Esophagus muscularis mucosa (tissue), 4 donors: ENCODE measurements around the gene SMTN.

ENCODE experiments used
- EP300 ChIP-seq: sonication (generic); formaldehyde crosslinking; IDR thresholded peaks from one replicate; pipeline ENCODE4 v1.6.1; 2017; ENCODE audit warnings: antibody characterized with exemption
- POLR2A ChIP-seq: fragments of 450-650 bp; IDR thresholded peaks from one replicate; pipeline ENCODE4 v1.6.1; 2017; ENCODE audit warnings: antibody characterized with exemption, moderate library complexity, mild to moderate bottlenecking, low read depth
- POLR2AphosphoS5 ChIP-seq, 2 donors: sonication (generic); formaldehyde crosslinking; IDR thresholded peaks; one replicate each; pipeline ENCODE4 v1.6.1; 2017; ENCODE audit warnings: antibody characterized with exemption in 2 of 2
- TF ChIP-seq, protein P1 (sequence below), 3 experiments: fragments of 200-600 bp in 2 of 3; fragments of 450-650 bp in 1 of 3; sonication (generic) in 2 of 3; IDR thresholded peaks; one replicate each; pipeline ENCODE4 v1.5.1; 2017 to 2019; ENCODE audit warnings: antibody characterized with exemption in 3 of 3, mild to moderate bottlenecking in 2 of 3, moderate library complexity in 1 of 3

DNA sequence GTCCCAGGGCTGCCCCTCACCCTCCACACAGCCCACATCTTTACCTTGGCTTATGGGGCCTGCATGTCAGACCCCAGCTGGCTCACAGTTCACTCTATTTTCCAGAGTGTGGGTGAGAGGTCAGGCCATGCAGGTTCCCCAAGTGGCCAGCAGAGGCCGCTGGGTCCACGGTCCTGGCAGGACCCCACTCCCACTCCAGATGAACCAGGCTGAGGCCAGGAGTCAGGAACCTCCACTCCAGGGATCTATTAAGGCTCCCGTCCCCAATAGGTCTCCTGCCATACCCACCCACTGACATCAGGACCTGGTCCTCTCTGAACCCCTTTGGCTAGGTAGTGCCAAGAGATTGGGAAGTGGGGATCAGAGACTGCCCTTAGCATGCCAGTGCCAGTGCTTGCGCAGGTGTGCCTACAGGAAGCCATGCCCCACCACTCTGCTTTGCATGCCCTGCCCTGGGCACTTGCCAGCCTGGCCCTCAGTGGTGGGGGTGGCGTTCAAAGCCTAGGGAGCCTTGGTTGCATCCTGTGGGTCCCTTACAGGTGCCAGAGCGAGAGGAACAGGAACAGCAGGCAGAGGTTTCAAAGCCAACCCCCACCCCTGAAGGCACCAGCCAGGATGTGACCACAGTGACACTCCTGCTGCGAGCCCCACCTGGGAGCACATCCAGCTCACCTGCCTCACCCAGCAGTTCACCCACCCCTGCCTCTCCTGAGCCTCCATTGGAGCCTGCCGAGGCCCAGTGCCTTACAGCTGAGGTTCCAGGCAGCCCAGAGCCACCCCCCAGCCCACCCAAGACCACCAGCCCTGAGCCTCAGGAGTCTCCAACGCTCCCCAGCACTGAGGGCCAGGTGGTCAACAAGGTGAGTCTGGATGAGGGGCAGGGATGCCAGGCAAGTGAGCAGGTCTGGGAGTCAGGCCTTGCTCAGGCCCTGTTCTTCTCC is 8.3 kb downstream of the SMTN start:
- TF ChIP-seq EP300, result no peak
- TF ChIP-seq POLR2A, result no peak
- peak in 1 of 2 donors; percentile 58 for TF ChIP-seq POLR2AphosphoS5 (IDR thresholded peaks at IDR 0.05)
- TF ChIP-seq, protein P1, sequence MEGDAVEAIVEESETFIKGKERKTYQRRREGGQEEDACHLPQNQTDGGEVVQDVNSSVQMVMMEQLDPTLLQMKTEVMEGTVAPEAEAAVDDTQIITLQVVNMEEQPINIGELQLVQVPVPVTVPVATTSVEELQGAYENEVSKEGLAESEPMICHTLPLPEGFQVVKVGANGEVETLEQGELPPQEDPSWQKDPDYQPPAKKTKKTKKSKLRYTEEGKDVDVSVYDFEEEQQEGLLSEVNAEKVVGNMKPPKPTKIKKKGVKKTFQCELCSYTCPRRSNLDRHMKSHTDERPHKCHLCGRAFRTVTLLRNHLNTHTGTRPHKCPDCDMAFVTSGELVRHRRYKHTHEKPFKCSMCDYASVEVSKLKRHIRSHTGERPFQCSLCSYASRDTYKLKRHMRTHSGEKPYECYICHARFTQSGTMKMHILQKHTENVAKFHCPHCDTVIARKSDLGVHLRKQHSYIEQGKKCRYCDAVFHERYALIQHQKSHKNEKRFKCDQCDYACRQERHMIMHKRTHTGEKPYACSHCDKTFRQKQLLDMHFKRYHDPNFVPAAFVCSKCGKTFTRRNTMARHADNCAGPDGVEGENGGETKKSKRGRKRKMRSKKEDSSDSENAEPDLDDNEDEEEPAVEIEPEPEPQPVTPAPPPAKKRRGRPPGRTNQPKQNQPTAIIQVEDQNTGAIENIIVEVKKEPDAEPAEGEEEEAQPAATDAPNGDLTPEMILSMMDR (IDR thresholded peaks at IDR 0.05), result peak; percentile 86 to 92 (median 87)
